NCI-H526 treated with DMSO at 0.1 percent for 48 hours (cell line): ENCODE measurements around the gene CCL17.
A peak's percentile ranks its signal among the peaks of the same experiment; 100 is the strongest.
"Not testable (repeated sequence)": the region's sequence is repeated elsewhere in the genome, so short reads cannot be mapped to it uniquely, and the experiment has no call there.

Source experiments
- DNase-seq: peaks from one replicate; lab custom pipeline; 2025; lab: John Stamatoyannopoulos, UW

The CCL17 gene

GRCh38 chr16:57432505-57432904, 27.9 kb downstream of the CCL17 start:
- no peak for DNase-seq

GRCh38 chr16:57432989-57433388, 28.4 kb downstream of the CCL17 start:
- DNase-seq: no peak

- DNase-seq: no peak
Measured at GRCh38 chr16:57434003-57434402, 29.4 kb downstream of the CCL17 start.

- no peak for DNase-seq
Measured at GRCh38 chr16:57435838-57436237, 31.3 kb downstream of the CCL17 start.

- not testable (repeated sequence) for DNase-seq
Measured at GRCh38 chr16:57439947-57440346, 35.4 kb downstream of the CCL17 start.

- DNase-seq: not testable (repeated sequence)
Measured at GRCh38 chr16:57440551-57440950, 36.0 kb downstream of the CCL17 start.

GRCh38 chr16:57444711-57445110, 40.1 kb downstream of the CCL17 start:
- no peak for DNase-seq

- DNase-seq: no peak
Measured at GRCh38 chr16:57445510-57445909, 40.9 kb downstream of the CCL17 start.

- no peak for DNase-seq
Measured at GRCh38 chr16:57446531-57447185, 42.1 kb downstream of the CCL17 start.

- DNase-seq: peak; percentile 47
Measured at GRCh38 chr16:57447186-57447962, 42.8 kb downstream of the CCL17 start, which contains the start of the genes CIAPIN1 and COQ9. TSS of gene CIAPIN1 (minus strand) at chr16:57447385. CDS start at chr16:57440928, 6,457 bp downstream. TSS of gene COQ9 (plus strand) at chr16:57447479. CDS start at chr16:57447506, 27 bp downstream.

GRCh38 chr16:57452021-57452420, 47.5 kb downstream of the CCL17 start:
- DNase-seq: no peak

GRCh38 chr16:57462209-57462977, 57.8 kb downstream of the CCL17 start, which contains the start of gene POLR2C:
TSS of gene POLR2C (plus strand) at chr16:57462679. CDS start at chr16:57462725, 46 bp downstream.
- peak; percentile 25 for DNase-seq

GRCh38 chr16:57462978-57463362, 58.4 kb downstream of the CCL17 start:
- no peak for DNase-seq

GRCh38 chr16:57464523-57464922, 60.0 kb downstream of the CCL17 start:
- no peak for DNase-seq
